ENCODE data around the gene FAT2.

Gene FAT2

GRCh38 chr5:151555760-151556576 lies 35.2 kb downstream of the FAT2 start:
- DNase-seq (ENCODE audit: low read depth) = no peak

- no peak for DNase-seq (ENCODE audit: low read depth)
Measured at GRCh38 chr5:151553695-151554094, 37.4 kb downstream of the FAT2 start.

- DNase-seq (ENCODE audit: low read depth) = no peak
Measured at GRCh38 chr5:151553130-151553670, 37.9 kb downstream of the FAT2 start.

- DNase-seq (ENCODE audit: low read depth) = no peak
Measured at GRCh38 chr5:151551985-151552384, 39.1 kb downstream of the FAT2 start.

GRCh38 chr5:151550146-151550545 lies 41.0 kb downstream of the FAT2 start:
- DNase-seq (ENCODE audit: low read depth) = no peak

DNA sequence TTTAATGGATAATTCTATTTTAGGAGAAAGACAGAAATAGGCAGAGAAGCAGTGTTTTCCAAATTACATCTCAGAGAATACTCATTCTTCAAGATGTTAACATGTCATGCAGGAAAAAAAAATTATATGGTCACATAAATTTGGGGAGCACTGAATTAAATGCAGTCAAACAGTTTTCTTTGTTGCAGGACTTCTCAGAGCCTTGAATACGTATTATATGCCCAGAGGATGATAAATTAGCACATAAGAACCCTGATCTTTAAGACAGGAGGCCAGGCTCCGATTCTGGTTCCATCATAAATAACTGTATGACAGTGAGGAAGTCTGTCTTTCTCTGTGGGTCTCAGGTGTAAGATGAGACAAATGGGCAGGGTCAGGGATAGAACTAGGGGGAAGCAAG lies 41.4 kb downstream of the FAT2 start:
- DNase-seq (ENCODE audit: low read depth) = no peak

DNA sequence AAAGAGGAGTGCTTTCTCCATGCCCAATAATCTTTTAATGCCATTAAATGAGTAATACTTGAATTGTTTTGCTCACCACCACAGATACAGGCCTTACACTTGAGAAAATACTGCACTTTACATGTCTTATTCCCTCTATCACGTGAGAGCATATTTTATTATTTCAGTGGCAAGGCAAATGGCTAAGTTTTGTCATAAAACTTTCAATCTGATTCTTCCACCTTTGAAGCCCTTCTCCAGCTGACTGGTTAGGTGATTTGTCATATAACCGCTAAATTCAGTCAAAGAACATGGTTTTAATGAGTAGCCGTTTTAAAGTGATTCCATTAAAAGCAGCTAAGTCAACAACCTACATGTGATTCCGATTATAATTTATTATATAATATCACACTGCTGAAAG lies 43.8 kb downstream of the FAT2 start:
- DNase-seq (ENCODE audit: low read depth) = no peak

DNA sequence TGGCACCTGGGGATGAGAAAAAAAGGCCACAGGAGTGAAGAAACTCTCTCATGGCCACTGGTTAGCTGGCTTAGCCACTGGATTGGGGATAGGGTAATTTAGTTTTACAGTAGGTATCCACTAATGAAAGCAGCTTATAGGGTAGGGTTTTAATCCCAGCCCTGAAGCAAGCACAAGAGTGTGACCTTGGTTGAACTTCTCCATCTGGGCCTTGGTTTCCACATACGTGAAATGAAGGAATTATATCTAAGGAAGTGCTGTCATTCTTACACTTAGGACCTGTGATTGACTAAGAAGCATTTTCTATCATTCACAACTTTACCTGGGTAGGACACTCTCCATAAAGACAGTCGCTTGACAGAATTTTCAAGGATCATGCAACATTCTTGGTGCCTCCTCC lies 49.6 kb downstream of the FAT2 start:
- DNase-seq (ENCODE audit: low read depth) = no peak
